MM.1S (cell line): ENCODE results near the gene RIC1.

Experiments used
- CTCF ChIP-seq: fragments of 300-600 bp; sonication (generic); IDR thresholded peaks from 2 replicates; pipeline ENCODE4 v1.5.1; 2016; ENCODE audit warnings: antibody characterized with exemption, low read length, mixed read lengths
- EZH2 ChIP-seq: fragments of 300-600 bp; sonication (generic); optimal IDR thresholded peaks from 2 replicates; pipeline ENCODE3; 2017; ENCODE audit warnings: low read depth, mild to moderate bottlenecking, antibody characterized with exemption, low read length, mixed read lengths

- TF ChIP-seq CTCF (no peak), EZH2 (no peak)
Observed at GRCh38 chr9:5712651-5713390, 83.9 kb downstream of the RIC1 start.
